ENCODE measurements around the gene TBC1D9.

TBC1D9 gene

DNA sequence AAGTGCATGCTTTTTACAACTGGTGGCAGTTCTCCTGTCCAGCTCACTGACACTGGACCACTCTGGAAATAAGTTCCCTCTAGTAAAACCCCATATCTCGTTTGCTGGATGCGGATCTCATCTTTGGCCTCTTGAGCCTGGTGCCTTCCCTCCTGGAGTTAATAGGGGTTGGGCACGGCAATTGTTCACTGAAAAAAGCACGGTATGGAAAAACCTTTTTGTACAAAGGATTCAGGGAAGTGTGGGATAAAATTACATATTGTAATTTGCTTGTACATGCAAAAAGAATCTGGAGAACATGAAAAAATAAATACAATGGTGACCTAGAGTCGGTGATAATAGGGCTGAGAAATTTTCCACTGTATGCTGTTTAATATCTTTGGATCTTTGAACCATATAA is 30.6 kb downstream of the TBC1D9 start:
- TF ChIP-seq, protein P1, sequence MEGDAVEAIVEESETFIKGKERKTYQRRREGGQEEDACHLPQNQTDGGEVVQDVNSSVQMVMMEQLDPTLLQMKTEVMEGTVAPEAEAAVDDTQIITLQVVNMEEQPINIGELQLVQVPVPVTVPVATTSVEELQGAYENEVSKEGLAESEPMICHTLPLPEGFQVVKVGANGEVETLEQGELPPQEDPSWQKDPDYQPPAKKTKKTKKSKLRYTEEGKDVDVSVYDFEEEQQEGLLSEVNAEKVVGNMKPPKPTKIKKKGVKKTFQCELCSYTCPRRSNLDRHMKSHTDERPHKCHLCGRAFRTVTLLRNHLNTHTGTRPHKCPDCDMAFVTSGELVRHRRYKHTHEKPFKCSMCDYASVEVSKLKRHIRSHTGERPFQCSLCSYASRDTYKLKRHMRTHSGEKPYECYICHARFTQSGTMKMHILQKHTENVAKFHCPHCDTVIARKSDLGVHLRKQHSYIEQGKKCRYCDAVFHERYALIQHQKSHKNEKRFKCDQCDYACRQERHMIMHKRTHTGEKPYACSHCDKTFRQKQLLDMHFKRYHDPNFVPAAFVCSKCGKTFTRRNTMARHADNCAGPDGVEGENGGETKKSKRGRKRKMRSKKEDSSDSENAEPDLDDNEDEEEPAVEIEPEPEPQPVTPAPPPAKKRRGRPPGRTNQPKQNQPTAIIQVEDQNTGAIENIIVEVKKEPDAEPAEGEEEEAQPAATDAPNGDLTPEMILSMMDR (IDR thresholded peaks at IDR 0.05; ENCODE audit: low read length, missing control alignments): no peak
- H3K4me3 ChIP-seq (replicated peaks; ENCODE audit: low read depth, low read length): no peak overlapping the region

DNA sequence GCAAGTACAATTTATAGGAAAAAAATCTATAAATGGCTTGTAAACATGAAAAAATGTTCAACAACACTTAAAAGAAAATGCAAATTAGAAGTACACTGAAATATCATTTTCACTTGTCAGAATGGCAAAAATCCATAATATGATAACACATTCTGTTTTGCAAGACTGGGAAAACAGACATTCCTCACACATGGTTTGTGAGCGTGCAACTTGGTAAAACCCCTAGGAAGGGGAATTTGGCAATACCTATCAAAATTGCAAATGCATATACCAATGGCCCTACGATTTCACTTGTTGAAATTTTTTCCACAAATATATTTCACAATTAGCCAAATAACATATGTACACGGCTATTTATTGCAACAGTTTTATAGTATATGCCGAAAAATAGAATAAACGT is 31.4 kb downstream of the TBC1D9 start:
- peak; percentile 62 for DNase-seq (ENCODE audit: low read depth)
- TF ChIP-seq, protein P1 (IDR thresholded peaks at IDR 0.05; ENCODE audit: low read length, missing control alignments): no peak
- no peak overlapping the region for H3K4me3 ChIP-seq (replicated peaks; ENCODE audit: low read depth, low read length)

More for the DNA sequence above, 30.6 kb downstream of the TBC1D9 start:
- DNase-seq (ENCODE audit: low read depth): no peak

DNA sequence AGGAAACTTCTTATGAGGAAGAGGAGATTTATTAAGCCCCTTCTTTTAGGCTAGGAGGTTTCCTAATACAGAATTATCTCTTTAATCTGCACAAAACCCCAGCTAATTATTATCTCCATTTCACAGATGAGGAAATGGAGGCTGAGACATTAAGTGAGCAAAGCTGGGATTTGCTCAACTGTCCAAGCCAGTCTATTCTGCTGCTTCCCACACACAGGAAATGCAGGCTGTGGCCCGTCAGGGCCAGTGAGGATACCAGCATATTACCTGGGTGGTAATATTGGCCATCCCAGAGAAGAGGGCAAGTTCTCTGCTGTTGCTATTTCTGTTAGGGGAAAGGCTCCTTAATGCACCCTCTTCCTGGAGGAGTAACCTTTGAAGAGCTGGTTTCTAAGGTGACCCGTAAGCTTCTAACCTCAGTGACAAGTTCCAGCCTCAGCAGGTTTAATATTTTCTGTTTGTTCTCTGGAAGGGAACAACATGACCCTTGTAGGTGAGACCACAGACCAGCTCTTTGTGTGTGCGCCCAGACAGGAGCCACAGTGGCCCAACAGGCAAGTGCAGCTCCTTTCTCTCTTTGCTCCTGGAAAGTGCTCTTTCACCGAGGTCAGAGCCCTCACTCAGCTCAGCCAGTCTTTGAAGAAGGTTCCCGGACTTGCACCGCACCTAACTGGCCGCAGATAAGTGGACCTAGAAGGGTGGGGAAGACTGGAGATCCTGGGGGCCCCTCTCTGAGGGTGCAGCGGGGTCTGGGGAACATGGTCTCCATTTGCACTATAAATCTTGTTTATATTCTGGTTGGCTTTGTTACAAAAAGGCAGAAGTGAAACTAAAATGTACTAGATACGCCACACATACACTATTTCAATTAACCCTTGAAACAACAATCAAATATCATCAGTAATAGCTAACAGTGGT is 35.5 kb downstream of the TBC1D9 start:
- no peak for DNase-seq (ENCODE audit: low read depth)
- no peak overlapping the region for H3K4me3 ChIP-seq (replicated peaks; ENCODE audit: low read depth, low read length)
- TF ChIP-seq, protein P1 (IDR thresholded peaks at IDR 0.05; ENCODE audit: low read length, missing control alignments): no peak

DNA sequence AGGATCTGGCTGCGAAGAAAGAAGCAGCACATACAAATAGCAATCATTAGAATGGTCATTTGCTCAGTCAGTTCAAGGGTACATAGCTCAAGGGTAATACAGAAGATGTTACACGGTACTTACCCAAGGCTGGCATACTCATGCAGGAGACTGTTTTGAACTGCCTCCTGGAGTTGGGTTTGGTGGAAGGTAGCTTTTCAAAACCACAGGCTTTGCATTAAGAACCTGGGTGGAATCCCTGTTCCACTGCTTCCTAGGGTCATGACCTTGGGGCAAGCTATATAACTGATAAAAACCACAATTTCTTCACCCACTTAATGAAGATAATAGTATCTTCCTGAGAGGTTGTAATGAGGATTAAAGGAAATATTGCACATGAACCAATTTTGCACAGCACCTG is 36.5 kb downstream of the TBC1D9 start:
- no peak for DNase-seq (ENCODE audit: low read depth)
- H3K4me3 ChIP-seq (replicated peaks; ENCODE audit: low read depth, low read length): no peak overlapping the region
- TF ChIP-seq, protein P1 (IDR thresholded peaks at IDR 0.05; ENCODE audit: low read length, missing control alignments): no peak

DNA sequence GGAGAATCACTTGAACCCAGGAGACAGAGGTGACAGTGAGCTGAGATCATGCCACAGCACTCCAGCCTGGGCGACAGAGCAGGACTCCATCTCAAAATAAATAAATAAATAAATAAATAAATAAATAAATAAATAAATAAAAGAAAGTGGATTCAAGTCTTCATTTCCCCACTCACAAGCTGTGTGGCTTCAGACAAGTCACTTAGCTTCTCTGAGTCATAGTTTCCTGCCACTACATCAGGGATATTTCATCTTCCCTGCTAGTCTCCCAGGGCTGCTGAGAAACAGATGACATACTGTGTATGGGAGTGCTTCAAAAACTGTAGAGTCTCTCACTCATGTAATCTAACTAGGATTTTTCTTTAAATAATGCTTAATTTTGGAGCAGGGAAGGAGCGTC is 37.2 kb downstream of the TBC1D9 start:
- TF ChIP-seq, protein P1 (IDR thresholded peaks at IDR 0.05; ENCODE audit: low read length, missing control alignments): no peak
- H3K4me3 ChIP-seq (replicated peaks; ENCODE audit: low read depth, low read length): no peak overlapping the region
- DNase-seq (ENCODE audit: low read depth): peak; percentile 77

DNA sequence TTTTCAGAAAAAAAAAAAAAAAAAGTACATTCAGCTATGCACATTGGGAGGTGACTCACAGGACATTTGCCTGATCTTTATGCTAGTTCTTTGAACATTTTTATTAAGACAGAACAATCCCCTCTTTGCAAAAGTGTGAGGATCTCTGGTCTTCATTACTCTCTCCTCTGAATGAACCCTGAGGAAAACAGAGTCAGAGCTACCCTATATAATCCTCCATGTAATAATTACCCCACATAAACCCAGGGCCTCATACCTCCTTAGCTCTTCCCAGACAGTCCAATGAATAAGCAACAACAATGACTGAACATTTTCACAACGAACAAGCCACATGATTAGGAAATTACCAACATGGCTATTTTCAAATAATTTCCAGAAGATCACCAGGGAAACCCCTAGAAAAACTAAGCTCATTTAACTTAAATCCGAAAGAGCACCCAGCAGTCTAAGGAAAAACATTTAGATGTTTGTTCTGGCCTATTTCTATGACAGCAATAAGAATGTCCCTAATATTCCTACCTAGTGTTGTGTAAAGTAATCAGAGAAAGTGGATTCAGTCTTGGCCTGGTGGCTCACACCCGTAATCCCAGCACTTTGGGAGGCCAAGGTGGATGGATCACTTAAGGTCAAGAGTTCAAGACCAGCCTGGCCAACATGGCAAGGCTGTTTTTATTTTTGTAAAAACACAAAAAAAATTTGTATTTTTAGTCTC is 37.8 kb downstream of the TBC1D9 start:
- TF ChIP-seq, protein P1 (IDR thresholded peaks at IDR 0.05; ENCODE audit: low read length, missing control alignments): no peak
- peak; percentile 76 for DNase-seq (ENCODE audit: low read depth)
- H3K4me3 ChIP-seq (replicated peaks; ENCODE audit: low read depth, low read length): no peak overlapping the region
